Neural cell (in vitro differentiated cells): Measurements from ENCODE around the gene MB21D2. TPM values are rescaled to one million over a fixed set of nuclear protein-coding genes. Genes with fewer than 3 reads are reported as not detected.

Source experiments
- H2AFZ ChIP-seq: fragments of 200-600, 300-800 bp; sonication (generic), shearing (Covaris generic); 2 replicates; pipeline ENCODE4 v1.6.0; 2014; ENCODE audit warnings: low read depth, mild to moderate bottlenecking, antibody characterized with exemption, low read length, moderate library complexity
- H3F3A ChIP-seq: fragments of 200-600 bp; shearing (Covaris generic); 2 replicates; pipeline ENCODE4 v1.6.1; 2016; ENCODE audit warnings: mild to moderate bottlenecking, moderate library complexity, mixed read lengths, antibody characterized with exemption, low read length; ENCODE audit not compliant: insufficient read depth, poor library complexity, severe bottlenecking
- H3K27ac ChIP-seq: fragments of 200-600, 300-800 bp; sonication (generic), shearing (Covaris generic); 2 replicates; pipeline ENCODE4 v1.5.1; 2014; ENCODE audit warnings: mild to moderate bottlenecking, low read length, moderate library complexity
- H3K27me3 ChIP-seq: fragments of 300-800, 200-600 bp; sonication (generic), shearing (Covaris generic); 2 replicates; pipeline ENCODE4 v1.6.0; 2014; ENCODE audit warnings: mild to moderate bottlenecking, low read depth, low read length, moderate library complexity; ENCODE audit not compliant: insufficient read depth
- H3K36me3 ChIP-seq: fragments of 300-800, 200-600 bp; sonication (generic), shearing (Covaris generic); 2 replicates; pipeline ENCODE4 v1.5.1; 2014; ENCODE audit warnings: mild to moderate bottlenecking, antibody characterized with exemption, low read length, moderate library complexity; ENCODE audit not compliant: insufficient read depth
- H3K4me2 ChIP-seq: fragments of 300-800, 200-600 bp; sonication (generic), shearing (Covaris generic); 2 replicates; pipeline ENCODE4 v1.6.0; 2014; ENCODE audit warnings: mild to moderate bottlenecking, low read length
- H3K4me3 ChIP-seq: fragments of 300-800, 200-600 bp; sonication (generic), shearing (Covaris generic); 2 replicates; pipeline ENCODE4 v1.5.1; 2014; ENCODE audit warnings: mild to moderate bottlenecking, low read length, moderate library complexity
- H3K79me2 ChIP-seq: fragments of 200-600 bp; shearing (Covaris generic); replicated peaks from 2 replicates; pipeline ENCODE4 v1.6.0; 2014; ENCODE audit warnings: mild to moderate bottlenecking, low read length, moderate library complexity; ENCODE audit not compliant: insufficient read depth
- H3K9ac ChIP-seq: fragments of 300-800, 200-600 bp; sonication (generic), shearing (Covaris generic); 2 replicates; pipeline ENCODE4 v1.6.1; 2016; ENCODE audit warnings: mild to moderate bottlenecking, low read length, mixed read lengths
- H3K9me2 ChIP-seq: fragments of 200-600 bp; shearing (Covaris generic); 2 replicates; pipeline ENCODE4 v1.6.1; 2016; ENCODE audit warnings: mild to moderate bottlenecking, low read length, mixed read lengths; ENCODE audit not compliant: insufficient read depth
- H3K9me3 ChIP-seq: fragments of 200-600, 300-800 bp; sonication (generic), shearing (Covaris generic); 2 replicates; pipeline ENCODE4 v1.6.1; 2016; ENCODE audit warnings: mild to moderate bottlenecking, mixed run types, low read length, moderate library complexity, mixed read lengths
- H4K20me1 ChIP-seq: fragments of 200-600 bp; shearing (Covaris generic); 2 replicates; pipeline ENCODE4 v1.6.1; 2016; ENCODE audit warnings: mild to moderate bottlenecking, mixed run types; ENCODE audit not compliant: insufficient read depth
- CTCF ChIP-seq: fragments of 450-650 bp; IDR thresholded peaks from 2 replicates; pipeline ENCODE4 v1.5.1; 2014; ENCODE audit warnings: antibody characterized with exemption, mild to moderate bottlenecking, moderate library complexity; ENCODE audit not compliant: poor library complexity, severe bottlenecking
- EP300 ChIP-seq: fragments of 450-650 bp; conservative IDR thresholded peaks from 2 replicates; pipeline ENCODE4 v1.6.1; 2014; ENCODE audit warnings: antibody characterized with exemption, mild to moderate bottlenecking, moderate library complexity; ENCODE audit not compliant: poor library complexity, severe bottlenecking
- EZH2 ChIP-seq: fragments of 200-600, 300-800 bp; shearing (Covaris generic), sonication (generic); IDR thresholded peaks from 2 replicates; pipeline ENCODE4 v1.6.1; 2014; ENCODE audit warnings: antibody characterized with exemption, low read length, borderline replicate concordance, mild to moderate bottlenecking; ENCODE audit not compliant: insufficient read depth, poor library complexity, severe bottlenecking
- MXI1 ChIP-seq: fragments of 450-650 bp; conservative IDR thresholded peaks from 2 replicates; pipeline ENCODE4 v1.6.1; 2014; ENCODE audit warnings: antibody characterized with exemption, mild to moderate bottlenecking; ENCODE audit not compliant: poor library complexity, severe bottlenecking
- POLR2AphosphoS5 ChIP-seq: IDR thresholded peaks from 2 replicates; pipeline ENCODE4 v1.6.1; 2012
- RAD21 ChIP-seq: fragments of 450-650 bp; conservative IDR thresholded peaks from 2 replicates; pipeline ENCODE4 v1.6.1; 2014; ENCODE audit warnings: antibody characterized with exemption, mild to moderate bottlenecking, moderate library complexity
- SMC3 ChIP-seq: fragments of 450-650 bp; conservative IDR thresholded peaks from 2 replicates; pipeline ENCODE4 v1.6.1; 2014; ENCODE audit warnings: antibody characterized with exemption, mild to moderate bottlenecking, moderate library complexity; ENCODE audit not compliant: poor library complexity
- TAF1 ChIP-seq: IDR thresholded peaks from 2 replicates; pipeline ENCODE4 v1.6.1; 2012; ENCODE audit warnings: low read depth
- polyA plus RNA-seq: library from polyadenylated mRNA; depleted of rRNA; stranded (reverse); fragments of >200 nt; gene quantifications from 2 replicates; pipeline ENCODE4 v1.2.3, GENCODE V29; 2014
- TF ChIP-seq, protein P1 (sequence below): IDR thresholded peaks from 2 replicates; pipeline ENCODE4 v1.6.1; 2012; ENCODE audit warnings: borderline replicate concordance

The MB21D2 gene
- polyA plus RNA-seq, 1 donor from 2014 or later: 39.0 TPM

DNA sequence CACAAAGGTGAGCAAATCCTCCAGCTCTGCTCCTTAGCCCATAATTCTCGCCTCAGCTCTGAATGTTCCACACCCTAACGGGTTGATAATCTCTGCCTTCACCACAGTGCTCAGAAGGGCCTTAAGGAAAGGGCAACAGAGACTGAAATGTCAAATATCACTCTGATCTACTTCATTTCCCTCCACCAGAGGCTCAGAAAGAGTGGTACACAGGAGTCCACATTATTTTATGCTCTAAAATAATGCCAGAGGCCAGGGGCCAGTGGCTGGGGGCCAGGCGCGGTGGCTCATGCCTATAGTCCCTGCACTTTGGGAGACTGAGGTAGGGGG, 72.2 kb downstream of the MB21D2 start:
- Histone ChIP-seq H3K79me2 (peaks cover 4% of the 10 kb centered on the region), H4K20me1 (no peaks in the 10 kb centered on the region)

DNA sequence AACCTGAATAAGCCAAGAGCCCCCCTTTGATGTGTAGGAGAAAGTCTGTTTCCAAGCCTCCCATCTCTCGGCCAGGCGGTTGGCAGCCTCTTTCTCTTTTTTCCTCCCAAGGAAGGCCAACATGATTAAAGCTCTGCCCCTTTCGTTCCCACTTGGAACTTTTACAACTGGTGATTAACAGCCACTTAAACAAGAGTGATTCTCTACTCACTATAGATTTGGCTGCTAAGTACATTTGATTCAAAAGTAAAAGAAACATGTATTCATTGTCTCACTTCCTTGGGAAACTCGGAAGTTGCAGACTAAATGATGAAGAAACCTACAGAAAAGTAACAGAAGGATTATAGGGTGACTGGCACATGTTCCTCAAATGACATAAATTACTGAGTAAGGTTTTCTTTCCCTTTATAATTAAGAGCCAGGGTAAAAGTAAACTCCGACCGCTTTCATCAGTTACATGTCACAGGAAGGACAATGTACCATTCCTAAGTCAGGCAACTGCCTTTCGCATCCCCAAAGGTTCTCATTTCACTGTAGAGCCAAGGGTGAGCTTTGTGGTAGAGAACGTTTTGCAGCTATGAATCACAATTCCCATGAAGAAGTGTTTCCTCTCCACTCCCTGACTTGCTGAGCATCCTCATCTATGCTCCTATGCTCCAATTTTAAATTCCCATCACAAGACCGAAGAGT, 72.7 kb downstream of the MB21D2 start:
- Histone ChIP-seq H3K27ac (no peak overlapping the region), H2AFZ (no peak overlapping the region), H3K36me3 (no peaks in the 10 kb centered on the region), H3K79me2 (peaks cover 4% of the 10 kb centered on the region), H3K9ac (no peak overlapping the region), H3K4me2 (no peak overlapping the region), H3F3A (no peaks in the 10 kb centered on the region), H3K4me3 (no peak overlapping the region), H4K20me1 (no peaks in the 10 kb centered on the region), H3K9me2 (no peaks in the 10 kb centered on the region), H3K27me3 (no peaks in the 10 kb centered on the region), H3K9me3 (no peaks in the 10 kb centered on the region)
- TF ChIP-seq POLR2AphosphoS5 (no peak), EZH2 (no peak)

More for the DNA sequence above, 72.2 kb downstream of the MB21D2 start:
- H3K4me2 ChIP-seq: no peak overlapping the region
- no peaks in the 10 kb centered on the region for H3K27me3 ChIP-seq
- no peaks in the 10 kb centered on the region for H3F3A ChIP-seq
- no peaks in the 10 kb centered on the region for H3K9me2 ChIP-seq
- TF ChIP-seq SMC3 (no peak), RAD21 (no peak), EP300 (no peak), EZH2 (no peak), MXI1 (no peak), CTCF (no peak), TAF1 (no peak), POLR2AphosphoS5 (no peak)
- TF ChIP-seq, protein P1, sequence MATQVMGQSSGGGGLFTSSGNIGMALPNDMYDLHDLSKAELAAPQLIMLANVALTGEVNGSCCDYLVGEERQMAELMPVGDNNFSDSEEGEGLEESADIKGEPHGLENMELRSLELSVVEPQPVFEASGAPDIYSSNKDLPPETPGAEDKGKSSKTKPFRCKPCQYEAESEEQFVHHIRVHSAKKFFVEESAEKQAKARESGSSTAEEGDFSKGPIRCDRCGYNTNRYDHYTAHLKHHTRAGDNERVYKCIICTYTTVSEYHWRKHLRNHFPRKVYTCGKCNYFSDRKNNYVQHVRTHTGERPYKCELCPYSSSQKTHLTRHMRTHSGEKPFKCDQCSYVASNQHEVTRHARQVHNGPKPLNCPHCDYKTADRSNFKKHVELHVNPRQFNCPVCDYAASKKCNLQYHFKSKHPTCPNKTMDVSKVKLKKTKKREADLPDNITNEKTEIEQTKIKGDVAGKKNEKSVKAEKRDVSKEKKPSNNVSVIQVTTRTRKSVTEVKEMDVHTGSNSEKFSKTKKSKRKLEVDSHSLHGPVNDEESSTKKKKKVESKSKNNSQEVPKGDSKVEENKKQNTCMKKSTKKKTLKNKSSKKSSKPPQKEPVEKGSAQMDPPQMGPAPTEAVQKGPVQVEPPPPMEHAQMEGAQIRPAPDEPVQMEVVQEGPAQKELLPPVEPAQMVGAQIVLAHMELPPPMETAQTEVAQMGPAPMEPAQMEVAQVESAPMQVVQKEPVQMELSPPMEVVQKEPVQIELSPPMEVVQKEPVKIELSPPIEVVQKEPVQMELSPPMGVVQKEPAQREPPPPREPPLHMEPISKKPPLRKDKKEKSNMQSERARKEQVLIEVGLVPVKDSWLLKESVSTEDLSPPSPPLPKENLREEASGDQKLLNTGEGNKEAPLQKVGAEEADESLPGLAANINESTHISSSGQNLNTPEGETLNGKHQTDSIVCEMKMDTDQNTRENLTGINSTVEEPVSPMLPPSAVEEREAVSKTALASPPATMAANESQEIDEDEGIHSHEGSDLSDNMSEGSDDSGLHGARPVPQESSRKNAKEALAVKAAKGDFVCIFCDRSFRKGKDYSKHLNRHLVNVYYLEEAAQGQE: no peak
- H3K27ac ChIP-seq: no peak overlapping the region
- no peak overlapping the region for H2AFZ ChIP-seq
- H3K9me3 ChIP-seq: no peaks in the 10 kb centered on the region
- H3K36me3 ChIP-seq: no peaks in the 10 kb centered on the region
- H3K9ac ChIP-seq: no peak overlapping the region
- no peak overlapping the region for H3K4me3 ChIP-seq

GRCh38 chr3:192844486-192844765, 73.2 kb downstream of the MB21D2 start:
- Histone ChIP-seq H3K9me2 (no peaks in the 10 kb centered on the region), H3K9me3 (no peaks in the 10 kb centered on the region), H3F3A (no peaks in the 10 kb centered on the region), H3K9ac (no peak overlapping the region), H3K4me2 (no peak overlapping the region), H3K79me2 (peaks cover 4% of the 10 kb centered on the region), H2AFZ (no peak overlapping the region), H3K4me3 (no peak overlapping the region), H3K27ac (no peak overlapping the region), H3K36me3 (no peaks in the 10 kb centered on the region), H3K27me3 (no peaks in the 10 kb centered on the region), H4K20me1 (no peaks in the 10 kb centered on the region)
- TF ChIP-seq EZH2: no peak
- TF ChIP-seq CTCF: no peak
- TF ChIP-seq EP300: no peak
- no peak for TF ChIP-seq SMC3
- TF ChIP-seq TAF1: no peak
- TF ChIP-seq MXI1: no peak
- TF ChIP-seq POLR2AphosphoS5: no peak
- TF ChIP-seq RAD21: no peak
- TF ChIP-seq, protein P1: no peak
